Breast epithelium (tissue), 3 donors: ENCODE data around the gene ZNF132.

Source experiments
- POLR2A ChIP-seq: fragments of 450-650 bp; IDR thresholded peaks from one replicate; pipeline ENCODE4 v1.6.1; 2016; ENCODE audit warnings: antibody characterized with exemption, mild to moderate bottlenecking, moderate library complexity
- TF ChIP-seq, protein P1 (sequence below), 3 donors: fragments of 450-650 bp; IDR thresholded peaks; one replicate each; pipeline ENCODE4 v1.5.1; 2016 to 2017; ENCODE audit warnings: antibody characterized with exemption in 3 of 3, mild to moderate bottlenecking in 3 of 3, moderate library complexity in 3 of 3

- TF ChIP-seq, protein P1, sequence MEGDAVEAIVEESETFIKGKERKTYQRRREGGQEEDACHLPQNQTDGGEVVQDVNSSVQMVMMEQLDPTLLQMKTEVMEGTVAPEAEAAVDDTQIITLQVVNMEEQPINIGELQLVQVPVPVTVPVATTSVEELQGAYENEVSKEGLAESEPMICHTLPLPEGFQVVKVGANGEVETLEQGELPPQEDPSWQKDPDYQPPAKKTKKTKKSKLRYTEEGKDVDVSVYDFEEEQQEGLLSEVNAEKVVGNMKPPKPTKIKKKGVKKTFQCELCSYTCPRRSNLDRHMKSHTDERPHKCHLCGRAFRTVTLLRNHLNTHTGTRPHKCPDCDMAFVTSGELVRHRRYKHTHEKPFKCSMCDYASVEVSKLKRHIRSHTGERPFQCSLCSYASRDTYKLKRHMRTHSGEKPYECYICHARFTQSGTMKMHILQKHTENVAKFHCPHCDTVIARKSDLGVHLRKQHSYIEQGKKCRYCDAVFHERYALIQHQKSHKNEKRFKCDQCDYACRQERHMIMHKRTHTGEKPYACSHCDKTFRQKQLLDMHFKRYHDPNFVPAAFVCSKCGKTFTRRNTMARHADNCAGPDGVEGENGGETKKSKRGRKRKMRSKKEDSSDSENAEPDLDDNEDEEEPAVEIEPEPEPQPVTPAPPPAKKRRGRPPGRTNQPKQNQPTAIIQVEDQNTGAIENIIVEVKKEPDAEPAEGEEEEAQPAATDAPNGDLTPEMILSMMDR (IDR thresholded peaks at IDR 0.05), result no peak
- no peak for TF ChIP-seq POLR2A
These were observed 39.5 kb downstream of the ZNF132 start for GRCh38 chr19:58400316-58400915.
